GM10248 (cell line): ENCODE results near the gene C12orf43.

ENCODE experiments used
- CTCF ChIA-PET: fragments of 300-600 bp; sonication (Branson Sonifier 250); formaldehyde crosslinking; extraction: SDS; loops from one replicate; lab custom pipeline; 2021; ENCODE audit warnings: antibody characterized with exemption; lab: Yijun Ruan, JAX
- POLR2A ChIA-PET: fragments of 350-650 bp; sonication (Branson Sonifier 250); formaldehyde crosslinking; extraction: SDS; loops from one replicate; lab custom pipeline; 2020; ENCODE audit warnings: antibody characterized with exemption; lab: Yijun Ruan, JAX
- DNase-seq: peaks from one replicate; pipeline ENCODE4 v3.0.0; 2012; ENCODE audit errors: extremely low spot score
- TF ChIP-seq, protein P1 (sequence below): IDR thresholded peaks from 2 replicates; pipeline ENCODE4 v1.5.1; 2012; ENCODE audit warnings: mild to moderate bottlenecking, low read depth; ENCODE audit errors: extremely low read depth, missing control alignments, control extremely low read depth

The C12orf43 gene

DNA sequence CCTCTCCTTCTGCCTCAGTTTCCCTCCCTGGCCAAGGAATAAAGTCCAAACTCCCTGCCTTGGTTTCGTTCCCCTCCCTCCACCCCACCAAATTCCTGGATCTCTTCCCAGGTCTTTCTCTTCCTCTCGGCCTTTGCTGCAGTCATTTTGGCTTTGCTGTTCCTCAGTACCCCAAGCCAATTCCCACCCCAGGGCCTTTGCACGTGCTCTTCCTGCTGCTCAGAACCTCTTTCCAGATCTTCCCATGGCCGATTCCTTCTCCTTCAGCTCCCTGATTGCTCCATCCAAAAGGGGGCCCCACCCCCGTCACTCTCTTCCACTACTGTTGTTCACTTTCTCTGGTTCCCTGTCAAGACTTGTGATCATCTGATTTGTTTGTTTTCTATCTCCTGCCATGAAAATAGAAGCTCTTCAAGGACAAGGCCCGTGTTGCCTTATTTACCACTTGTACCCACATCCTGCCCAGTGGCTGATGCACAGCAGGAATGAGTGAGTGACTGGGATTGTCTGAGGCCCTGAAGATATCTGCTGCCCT lies 34.8 kb downstream of the C12orf43 start:
- TF ChIP-seq, protein P1, sequence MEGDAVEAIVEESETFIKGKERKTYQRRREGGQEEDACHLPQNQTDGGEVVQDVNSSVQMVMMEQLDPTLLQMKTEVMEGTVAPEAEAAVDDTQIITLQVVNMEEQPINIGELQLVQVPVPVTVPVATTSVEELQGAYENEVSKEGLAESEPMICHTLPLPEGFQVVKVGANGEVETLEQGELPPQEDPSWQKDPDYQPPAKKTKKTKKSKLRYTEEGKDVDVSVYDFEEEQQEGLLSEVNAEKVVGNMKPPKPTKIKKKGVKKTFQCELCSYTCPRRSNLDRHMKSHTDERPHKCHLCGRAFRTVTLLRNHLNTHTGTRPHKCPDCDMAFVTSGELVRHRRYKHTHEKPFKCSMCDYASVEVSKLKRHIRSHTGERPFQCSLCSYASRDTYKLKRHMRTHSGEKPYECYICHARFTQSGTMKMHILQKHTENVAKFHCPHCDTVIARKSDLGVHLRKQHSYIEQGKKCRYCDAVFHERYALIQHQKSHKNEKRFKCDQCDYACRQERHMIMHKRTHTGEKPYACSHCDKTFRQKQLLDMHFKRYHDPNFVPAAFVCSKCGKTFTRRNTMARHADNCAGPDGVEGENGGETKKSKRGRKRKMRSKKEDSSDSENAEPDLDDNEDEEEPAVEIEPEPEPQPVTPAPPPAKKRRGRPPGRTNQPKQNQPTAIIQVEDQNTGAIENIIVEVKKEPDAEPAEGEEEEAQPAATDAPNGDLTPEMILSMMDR = no peak
- ChIA-PET POLR2A (no interaction called here), CTCF (interaction anchor here (1.4 to 4.3 kb wide), 3 partner anchors 9 to 17 kb away, joined by 3 to 31 read pairs (median 12); no protein-coding TSS in a partner anchor)
- no peak for DNase-seq

DNA sequence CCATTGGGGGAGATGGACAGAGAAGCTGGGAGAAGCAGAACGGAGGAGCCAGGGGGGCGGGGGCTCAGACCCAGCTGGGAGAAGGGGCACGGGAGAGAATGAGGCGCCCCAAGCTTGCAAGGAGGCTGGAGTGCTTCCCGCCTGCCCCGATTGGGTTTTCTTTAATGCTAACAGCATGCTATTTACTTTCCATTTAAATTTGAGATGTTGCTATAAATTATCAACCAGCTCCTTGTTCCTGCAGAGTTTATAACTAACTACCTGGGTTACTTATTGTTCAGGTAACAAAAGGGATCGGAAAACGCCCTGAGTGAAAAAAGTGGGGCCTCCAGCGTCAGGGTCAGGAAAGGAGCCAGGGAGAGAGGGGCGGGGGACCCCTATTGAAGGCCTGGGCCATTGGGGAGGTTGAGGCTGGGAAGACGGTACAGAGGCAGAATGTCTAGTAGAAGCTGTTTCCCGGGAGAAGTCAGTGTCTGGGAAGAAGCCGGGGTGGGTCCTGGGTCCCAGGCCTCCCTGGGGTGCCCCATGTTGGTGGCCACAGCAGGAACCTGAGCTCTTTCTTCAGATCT lies 35.4 kb downstream of the C12orf43 start:
- ChIA-PET POLR2A (interaction anchor here (0.6 kb wide), 1 partner anchor 125 kb away, joined by 8 read pairs; no protein-coding TSS in a partner anchor), CTCF (interaction anchor here (1.1 to 4.3 kb wide), 4 partner anchors 9 to 336 kb away, joined by 3 to 31 read pairs (median 8); no protein-coding TSS in a partner anchor)
- TF ChIP-seq, protein P1 = no peak
- DNase-seq = no peak

DNA sequence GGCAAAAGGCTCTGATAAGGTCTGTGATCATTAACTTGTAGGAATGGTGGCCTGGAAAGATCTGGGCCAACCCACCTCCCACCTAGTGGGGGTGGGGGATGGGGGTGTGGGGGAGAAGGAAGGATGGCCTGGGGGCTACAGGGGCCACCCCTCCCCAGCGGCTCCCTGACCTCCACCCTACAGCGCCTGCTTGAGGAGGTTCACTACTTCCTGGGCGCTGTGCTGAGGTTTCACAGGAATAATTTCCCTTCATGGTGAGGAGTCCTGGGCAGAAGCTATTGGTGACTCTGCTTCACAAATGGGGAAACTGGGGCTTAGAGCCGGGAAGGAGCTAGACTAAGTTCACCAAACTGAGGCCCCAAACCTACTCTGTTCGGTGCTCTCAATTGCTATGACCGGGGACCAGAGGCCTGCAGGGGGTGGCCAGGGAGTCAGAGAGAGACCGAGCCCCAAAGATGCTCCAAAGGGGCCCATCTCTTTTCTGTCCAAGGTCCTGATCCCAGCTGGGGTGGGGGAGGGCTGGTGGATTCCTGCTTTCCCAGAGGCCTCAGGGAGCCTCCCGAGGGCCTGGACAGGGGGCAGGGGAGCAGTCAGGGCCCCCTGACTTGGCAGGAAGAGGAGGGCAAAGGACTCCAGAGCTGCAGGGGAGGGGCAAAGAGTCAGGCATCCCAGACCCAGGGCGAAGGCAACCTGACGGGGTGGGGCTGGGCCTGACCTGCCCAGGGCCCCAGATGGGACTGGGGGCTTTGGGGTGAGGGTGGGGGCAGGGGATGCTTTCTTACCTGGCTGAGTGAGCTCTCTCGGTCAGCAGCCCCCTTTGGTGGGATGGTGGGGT lies 36.2 kb downstream of the C12orf43 start:
- CTCF ChIA-PET = interaction anchor here (1.1 to 4.3 kb wide), 4 partner anchors 8 to 335 kb away, joined by 3 to 31 read pairs (median 8); no protein-coding TSS in a partner anchor

DNA sequence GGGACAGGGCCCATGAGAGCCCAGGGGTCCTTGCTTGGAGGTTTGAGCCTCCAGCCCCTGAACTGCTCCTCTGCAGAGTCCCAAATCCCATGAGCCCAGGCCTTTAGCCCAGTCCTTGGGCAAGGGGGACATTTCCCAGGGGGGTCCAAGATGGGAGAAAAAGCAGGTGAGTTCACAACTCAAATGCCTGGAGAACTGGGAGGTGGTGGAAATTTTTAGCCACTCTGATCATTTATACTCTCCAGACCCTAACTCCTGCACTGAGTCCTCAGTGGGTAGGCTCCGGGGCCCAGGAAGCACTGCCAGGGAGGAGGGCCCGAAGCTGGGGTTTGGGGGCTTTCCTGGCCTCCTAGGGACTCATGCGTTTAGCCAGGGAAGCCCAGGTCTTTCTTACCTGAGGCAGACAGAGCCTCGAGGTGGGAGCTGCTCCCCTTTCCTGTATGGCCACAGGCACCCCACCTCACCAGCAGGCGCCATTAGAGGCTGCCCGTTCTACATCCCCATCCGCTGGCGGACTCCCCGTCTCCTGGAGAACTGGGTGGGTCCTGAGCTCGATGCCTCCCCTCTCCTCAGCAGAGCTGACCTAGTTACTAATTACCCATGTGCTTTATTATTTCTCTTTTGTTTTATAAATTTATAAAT lies 36.9 kb downstream of the C12orf43 start:
- POLR2A ChIA-PET = interaction anchor here (0.7 kb wide), 1 partner anchor 1176 kb away, joined by 3 read pairs; no protein-coding TSS in a partner anchor
- TF ChIP-seq, protein P1 = no peak
- CTCF ChIA-PET = interaction anchor here (1.1 to 4.3 kb wide), 4 partner anchors 7 to 334 kb away, joined by 3 to 31 read pairs (median 8); no protein-coding TSS in a partner anchor
- DNase-seq = no peak

More for the DNA sequence above, 36.2 kb downstream of the C12orf43 start:
- no peak for DNase-seq
- POLR2A ChIA-PET = interaction anchor here (0.6 to 0.7 kb wide), 2 partner anchors 126 to 1175 kb away, joined by 3 to 8 read pairs; no protein-coding TSS in a partner anchor
- TF ChIP-seq, protein P1 = no peak

DNA sequence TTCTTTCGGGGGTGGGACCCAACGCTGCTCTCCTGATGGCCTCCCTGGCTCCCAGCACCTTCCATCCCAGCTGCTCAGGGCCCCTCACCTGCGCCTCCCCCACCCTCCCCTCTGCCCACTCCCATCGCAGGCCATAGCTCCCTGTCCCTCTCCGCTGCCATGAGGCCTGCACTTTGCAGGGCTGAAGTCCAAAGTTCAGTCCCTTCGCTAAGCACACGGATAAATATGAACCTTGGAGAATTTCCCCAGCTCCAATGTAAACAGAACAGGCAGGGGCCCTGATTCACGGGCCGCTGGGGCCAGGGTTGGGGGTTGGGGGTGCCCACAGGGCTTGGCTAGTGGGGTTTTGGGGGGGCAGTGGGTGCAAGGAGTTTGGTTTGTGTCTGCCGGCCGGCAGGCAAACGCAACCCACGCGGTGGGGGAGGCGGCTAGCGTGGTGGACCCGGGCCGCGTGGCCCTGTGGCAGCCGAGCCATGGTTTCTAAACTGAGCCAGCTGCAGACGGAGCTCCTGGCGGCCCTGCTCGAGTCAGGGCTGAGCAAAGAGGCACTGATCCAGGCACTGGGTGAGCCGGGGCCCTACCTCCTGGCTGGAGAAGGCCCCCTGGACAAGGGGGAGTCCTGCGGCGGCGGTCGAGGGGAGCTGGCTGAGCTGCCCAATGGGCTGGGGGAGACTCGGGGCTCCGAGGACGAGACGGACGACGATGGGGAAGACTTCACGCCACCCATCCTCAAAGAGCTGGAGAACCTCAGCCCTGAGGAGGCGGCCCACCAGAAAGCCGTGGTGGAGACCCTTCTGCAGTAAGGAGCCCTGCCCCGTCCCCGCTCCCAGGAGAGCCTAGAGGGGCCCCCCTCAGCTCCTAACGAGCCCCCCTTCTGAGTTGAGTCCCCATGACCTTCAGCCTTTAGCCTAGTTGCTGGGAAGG lies 37.7 kb downstream of the C12orf43 start, which contains the start of gene HNF1A:
HNF1A (plus strand) TSS at position 248 of the 924 bp plus-strand sequence; CDS start at position 474, 226 bp downstream.
- ChIA-PET CTCF (interaction anchor here (0.9 to 2.7 kb wide), 3 partner anchors 14 to 81 kb away, joined by 3 to 12 read pairs (median 4); no protein-coding TSS in a partner anchor), POLR2A (no interaction called here)
- DNase-seq = no peak
- TF ChIP-seq, protein P1 = no peak
